HL-60 (cell line): ENCODE measurements around the gene OMG.
A peak's percentile ranks its signal among the peaks of the same experiment; 100 is the strongest.
"Not testable (repeated sequence)": the region's sequence is repeated elsewhere in the genome, so short reads cannot be mapped to it uniquely, and the experiment has no call there.

Source experiments
- DNase-seq, 2 experiments: peaks; one replicate each; pipeline ENCODE4 v3.0.0-alpha.2; 2010 to 2020; ENCODE audit warnings: low read depth in 1 of 2, low spot score in 1 of 2
- H3K27ac ChIP-seq: fragments of 250-450 bp; sonication (Bioruptor Pico); replicated peaks from 2 replicates; pipeline ENCODE4 v1.5.1; 2020; ENCODE audit warnings: mild to moderate bottlenecking, moderate library complexity
- H3K27me3 ChIP-seq: fragments of 250-450 bp; sonication (Bioruptor Pico); 2 replicates; pipeline ENCODE4 v1.5.1; 2021; ENCODE audit warnings: mild to moderate bottlenecking, moderate library complexity; ENCODE audit not compliant: insufficient read depth, poor library complexity, severe bottlenecking
- H3K4me3 ChIP-seq: replicated peaks from 2 replicates; pipeline ENCODE4 v1.5.1; 2011; ENCODE audit warnings: mild to moderate bottlenecking, control low read depth, low read length; ENCODE audit not compliant: insufficient read depth
- CTCF ChIP-seq: IDR thresholded peaks from one replicate; pipeline ENCODE4 v1.5.1; 2011; ENCODE audit warnings: low read length, control low read depth, inconsistent platforms; ENCODE audit not compliant: insufficient read depth
- GABPA ChIP-seq: IDR thresholded peaks from 2 replicates; pipeline ENCODE4 v1.6.1; 2012; ENCODE audit warnings: low read depth
- POLR2AphosphoS5 ChIP-seq: IDR thresholded peaks from 2 replicates; pipeline ENCODE4 v1.6.1; 2012; ENCODE audit warnings: low read depth
- REST ChIP-seq: IDR thresholded peaks from 2 replicates; pipeline ENCODE4 v1.6.1; 2012; ENCODE audit warnings: low read depth; ENCODE audit not compliant: insufficient replicate concordance
- SPI1 ChIP-seq: IDR thresholded peaks from 2 replicates; pipeline ENCODE4 v1.6.1; 2012; ENCODE audit warnings: low read depth, mild to moderate bottlenecking, borderline replicate concordance

The OMG gene

GRCh38 chr17:31289790-31290189 lies 7.2 kb downstream of the OMG start:
- H3K27ac ChIP-seq = peak overlapping the region; percentile 0; the same call in 1 of the 2 replicates
- no peak for TF ChIP-seq POLR2AphosphoS5
- no peak overlapping the region for H3K4me3 ChIP-seq
- no peak for DNase-seq
- no peaks in the 10 kb centered on the region for H3K27me3 ChIP-seq

- H3K4me3 ChIP-seq, H3K27me3 ChIP-seq, DNase-seq, H3K27ac ChIP-seq: not testable (repeated sequence)
Measured at GRCh38 chr17:31287932-31288331, 9.1 kb downstream of the OMG start.

GRCh38 chr17:31286587-31286986 lies 10.5 kb downstream of the OMG start:
- no peak for DNase-seq
- H3K27me3 ChIP-seq = no peaks in the 10 kb centered on the region
- no peak for TF ChIP-seq SPI1
- TF ChIP-seq GABPA = no peak
- TF ChIP-seq POLR2AphosphoS5 = no peak
- no peak for TF ChIP-seq CTCF
- no peak for TF ChIP-seq REST
- no peak overlapping the region for H3K27ac ChIP-seq
- no peak overlapping the region for H3K4me3 ChIP-seq

GRCh38 chr17:31283841-31284240 lies 13.2 kb downstream of the OMG start:
- no peak overlapping the region for H3K4me3 ChIP-seq
- H3K27me3 ChIP-seq = no peaks in the 10 kb centered on the region
- no peak for TF ChIP-seq GABPA
- no peak for TF ChIP-seq POLR2AphosphoS5
- no peak for TF ChIP-seq REST
- no peak for TF ChIP-seq SPI1
- no peak for TF ChIP-seq CTCF
- DNase-seq = no peak
- no peak overlapping the region for H3K27ac ChIP-seq

- Histone ChIP-seq H3K4me3 (no peak overlapping the region), H3K27ac (no peak overlapping the region), H3K27me3 (no peaks in the 10 kb centered on the region)
- TF ChIP-seq GABPA = no peak
- TF ChIP-seq SPI1 = no peak
- TF ChIP-seq CTCF = no peak
- TF ChIP-seq REST = no peak
- no peak for TF ChIP-seq POLR2AphosphoS5
- DNase-seq = no peak
Measured at GRCh38 chr17:31281061-31281460, 16.0 kb downstream of the OMG start.
